Activated naive CD4-positive, alpha-beta T cell (primary cell): Measurements from ENCODE around the gene EFNA1.
A peak's percentile ranks its signal among the peaks of the same experiment; 100 is the strongest.
"Not testable (repeated sequence)": the region's sequence is repeated elsewhere in the genome, so short reads cannot be mapped to it uniquely, and the experiment has no call there.

ENCODE experiments used
- DNase-seq, 4 experiments: peaks; one replicate each; lab custom pipeline; 2025; lab: John Stamatoyannopoulos, UW

The EFNA1 gene

DNA sequence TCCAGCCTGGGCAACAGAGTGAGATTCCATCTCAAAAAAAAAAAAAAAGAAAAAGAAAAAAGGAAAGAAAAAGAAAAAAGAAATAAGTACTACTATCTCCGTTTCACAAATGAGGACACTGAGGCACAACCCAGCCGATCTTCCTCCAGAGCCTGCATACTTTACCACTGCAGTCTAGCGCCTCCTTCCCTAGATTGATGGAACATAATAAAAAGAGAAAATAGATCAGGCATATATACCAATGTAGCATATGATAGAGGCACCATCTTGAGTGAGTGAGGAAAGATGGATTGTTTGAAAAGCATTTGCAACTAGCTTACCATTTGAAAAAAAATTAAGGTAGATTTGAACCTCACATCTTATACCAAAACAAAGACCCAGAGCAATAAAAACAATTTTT lies 17.8 kb downstream of the EFNA1 start:
- DNase-seq: no peak

- DNase-seq: not testable (repeated sequence)
Observed at GRCh38 chr1:155155996-155156643, 28.4 kb downstream of the EFNA1 start.

DNA sequence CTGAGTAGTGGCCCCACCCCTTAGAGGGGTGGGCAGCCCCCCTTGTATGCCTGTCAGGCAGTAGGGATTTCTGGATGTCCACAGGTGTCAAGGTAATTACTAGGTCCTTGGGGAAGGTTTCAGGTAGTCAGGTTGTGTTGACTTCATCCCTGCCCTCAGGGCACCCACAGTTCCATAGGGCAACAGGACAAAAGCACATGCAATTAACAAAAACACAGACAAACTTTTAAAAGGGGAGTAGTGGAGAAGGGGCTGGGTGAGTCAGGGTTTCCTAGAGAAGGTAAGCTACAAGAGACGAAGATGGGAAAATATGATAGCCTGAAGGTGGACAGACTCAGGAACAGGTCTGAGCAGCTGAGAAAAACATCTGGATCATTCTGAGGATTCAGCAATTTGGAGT lies 31.3 kb downstream of the EFNA1 start:
- DNase-seq: no peak

DNA sequence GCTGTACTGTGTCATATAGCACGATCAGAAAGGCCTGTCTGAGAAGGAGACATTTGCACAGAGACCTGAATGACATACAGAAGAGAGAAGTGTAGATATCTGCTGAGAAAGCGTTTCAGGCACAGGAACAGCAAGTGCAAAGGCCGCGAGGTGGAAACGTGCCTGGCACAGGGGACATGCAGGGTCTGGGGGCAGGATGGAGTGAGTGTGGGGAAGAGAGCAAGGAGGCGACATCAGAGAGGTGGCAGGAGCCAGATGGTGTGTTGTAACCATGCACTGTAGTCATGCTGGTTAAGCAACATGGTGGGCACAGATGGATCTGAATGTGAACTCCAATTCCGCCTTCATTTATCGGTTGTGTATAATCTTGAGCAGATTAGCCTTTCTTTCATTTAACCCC lies 32.5 kb downstream of the EFNA1 start:
- no peak for DNase-seq

DNA sequence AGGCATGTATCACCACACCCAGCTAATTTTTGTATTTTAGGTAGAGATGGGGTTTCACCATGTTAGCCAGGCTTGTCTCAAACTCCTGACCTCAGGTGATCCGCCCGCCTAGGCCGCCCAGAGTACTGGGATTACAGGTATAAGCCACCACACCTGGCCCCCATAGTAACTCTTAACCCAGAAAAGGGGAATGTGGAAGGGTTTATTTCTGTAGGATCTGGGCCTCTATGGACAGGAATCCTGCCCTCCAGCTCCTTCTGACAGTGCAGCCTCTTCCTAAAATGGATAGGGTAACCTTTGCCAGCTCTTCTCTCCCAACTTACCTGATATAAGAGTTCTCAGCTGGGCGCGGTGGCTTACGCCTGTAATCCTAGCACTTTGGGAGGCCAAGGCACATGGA lies 35.0 kb downstream of the EFNA1 start:
- DNase-seq: not testable (repeated sequence)

DNA sequence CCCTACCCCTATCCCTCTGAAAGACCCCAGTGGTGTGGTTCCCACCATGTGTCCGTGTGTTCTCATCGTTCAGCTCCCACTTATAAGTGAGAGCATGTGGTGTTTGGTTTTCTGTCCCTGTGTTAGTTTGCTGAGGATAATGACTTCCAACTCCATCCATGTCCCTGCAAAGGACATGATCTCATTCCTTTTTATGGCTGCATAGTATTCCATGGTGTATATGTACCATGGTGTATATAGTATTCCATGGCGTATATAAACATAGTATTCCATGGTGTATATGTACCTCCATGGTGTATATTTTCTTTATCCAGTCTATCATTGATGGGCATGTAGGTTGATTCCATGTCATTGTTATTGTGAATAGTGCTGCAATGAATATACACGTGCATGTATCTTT lies 36.1 kb downstream of the EFNA1 start:
- not testable (repeated sequence) for DNase-seq

DNA sequence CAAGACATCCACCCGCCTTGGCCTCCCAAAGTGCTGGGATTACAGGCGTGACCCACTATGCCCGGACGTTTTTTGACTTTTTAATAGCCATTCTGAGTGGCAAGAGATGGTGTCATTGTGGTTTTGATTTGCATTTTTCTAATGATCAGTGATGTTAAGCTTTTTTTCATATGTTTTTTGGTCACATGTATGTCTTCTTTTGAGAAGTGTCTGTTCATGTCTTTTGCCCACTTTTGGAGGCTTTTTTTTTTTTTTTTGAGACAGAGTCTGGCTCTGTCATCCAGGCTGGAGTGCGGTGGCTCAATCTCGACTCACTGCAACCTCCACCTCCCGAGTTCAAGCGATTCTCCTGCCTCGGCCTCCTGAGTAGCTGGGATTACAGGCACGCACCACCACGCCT lies 36.9 kb downstream of the EFNA1 start:
- not testable (repeated sequence) for DNase-seq

DNA sequence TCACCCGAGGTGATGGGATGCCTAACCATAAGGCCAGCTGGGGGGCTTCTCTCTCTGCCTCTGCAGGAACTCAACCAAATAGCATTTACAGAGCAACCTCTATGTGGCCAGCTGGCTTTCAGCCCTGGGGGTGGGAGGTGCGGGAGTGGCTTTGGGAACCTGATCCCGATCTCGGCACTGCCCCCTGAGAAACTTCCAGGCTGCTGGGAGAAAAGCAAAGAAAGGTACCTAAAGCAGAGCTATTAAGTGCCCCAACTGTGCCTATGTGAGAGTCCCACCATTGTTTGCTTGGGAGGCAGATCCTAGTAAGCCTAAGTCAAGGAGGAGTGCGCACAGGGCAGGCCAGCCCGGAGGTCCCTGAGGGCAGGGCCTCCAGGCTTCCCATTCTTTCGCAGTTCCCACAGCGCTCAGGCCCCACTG lies 38.4 kb downstream of the EFNA1 start:
- no peak for DNase-seq

DNA sequence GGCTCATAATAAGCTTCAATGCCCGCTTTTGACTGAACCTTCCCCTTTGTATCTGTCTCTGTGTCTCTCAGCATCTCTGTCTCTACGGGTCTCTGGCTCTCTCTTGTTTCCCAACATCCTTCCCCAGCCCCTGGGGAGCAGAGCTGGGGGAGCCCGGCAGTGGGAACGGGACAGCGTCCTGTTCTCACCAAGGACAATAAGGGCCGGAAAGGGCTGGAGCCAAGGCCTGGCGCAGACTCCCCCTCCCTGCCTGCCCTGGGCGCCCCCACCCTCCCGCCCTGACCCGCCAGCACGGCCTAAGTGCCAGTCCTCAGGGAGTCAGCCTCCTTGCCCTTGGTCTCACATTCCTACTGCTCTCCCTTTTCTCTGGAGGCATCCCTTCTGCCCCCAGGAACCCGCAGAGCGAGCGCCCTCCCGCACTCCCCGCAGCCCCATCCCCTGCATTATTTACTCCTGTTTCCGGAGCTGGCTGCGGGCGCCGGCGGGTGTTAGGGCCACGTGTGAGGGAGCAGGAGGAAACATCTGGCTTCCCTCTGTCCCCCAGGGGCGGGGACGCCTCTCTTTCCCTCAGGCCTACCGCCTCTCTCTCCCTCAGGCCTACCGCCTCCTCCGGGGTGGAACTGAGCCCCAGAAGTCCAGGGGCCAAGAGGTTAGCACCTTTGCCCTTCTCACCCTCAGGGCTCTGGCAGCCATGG lies 38.9 kb downstream of the EFNA1 start:
- no peak for DNase-seq

DNA sequence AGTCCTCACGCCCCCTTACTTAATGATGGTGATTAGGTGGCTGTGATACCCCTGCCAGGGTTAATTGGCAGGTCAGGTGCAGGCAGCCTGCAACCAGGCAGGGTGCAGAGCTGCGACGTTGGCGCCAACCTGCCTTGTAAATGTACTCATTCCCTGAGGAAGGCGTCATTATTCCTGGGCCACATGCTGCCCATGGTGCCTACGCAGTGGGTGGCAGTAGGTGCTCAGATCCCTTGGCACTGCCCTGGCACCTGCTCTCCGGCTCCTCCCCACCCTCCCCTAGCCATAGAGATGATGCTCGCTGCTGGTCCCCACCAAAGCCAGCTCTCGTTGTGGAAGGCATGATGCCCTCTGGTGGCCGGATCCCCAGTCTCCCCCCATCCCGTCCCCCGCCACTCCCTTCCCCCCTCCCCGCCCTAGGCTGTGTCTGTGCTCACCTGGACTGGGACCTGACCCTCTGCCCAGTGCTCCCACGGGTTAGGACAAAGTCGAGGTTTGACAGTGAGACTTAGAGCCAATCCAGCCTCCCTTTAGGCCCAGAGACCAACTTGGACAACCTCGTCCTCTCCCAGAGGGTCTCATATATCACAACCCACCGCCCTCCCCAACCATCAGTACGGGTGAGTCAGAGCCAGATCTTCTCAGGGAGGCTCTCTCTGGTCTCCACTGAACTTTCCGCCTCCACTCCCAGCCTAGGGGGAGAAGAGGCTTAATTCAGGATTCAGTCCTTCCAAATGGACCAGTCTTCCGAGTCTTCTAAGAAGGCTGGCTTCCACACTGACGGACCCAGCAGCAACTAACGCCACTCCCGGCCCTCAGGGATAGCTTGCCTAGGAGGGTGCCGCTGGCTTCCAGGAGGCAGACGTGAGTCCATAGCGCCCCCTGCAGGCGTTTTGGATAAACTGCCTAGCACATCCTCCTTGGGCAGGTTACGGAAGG lies 39.8 kb downstream of the EFNA1 start:
- DNase-seq: peak; percentile 52 to 84 (median 81)

GRCh38 chr1:155168105-155168445 lies 40.4 kb downstream of the EFNA1 start:
- not testable (repeated sequence) for DNase-seq

- DNase-seq: no peak
Observed at GRCh38 chr1:155168456-155169210, 41.0 kb downstream of the EFNA1 start.

DNA sequence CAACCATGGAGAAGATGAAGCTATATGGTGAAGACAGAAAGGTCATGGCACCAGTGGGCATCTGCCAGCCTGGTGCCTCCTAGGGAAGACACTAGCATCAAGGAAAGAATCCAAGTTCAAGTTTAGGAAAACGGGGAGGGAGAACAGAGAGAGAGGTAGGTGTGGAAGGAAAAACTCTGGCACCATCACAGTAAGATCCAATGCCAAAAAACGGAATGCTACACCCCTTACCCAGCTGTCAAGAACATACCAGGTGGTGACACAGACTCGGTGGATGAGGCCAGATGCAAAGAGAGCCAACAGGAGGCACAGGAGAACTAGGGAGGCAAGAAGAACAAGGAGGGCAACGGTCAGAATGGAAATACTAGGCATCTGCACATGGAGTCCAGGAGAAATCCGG lies 41.9 kb downstream of the EFNA1 start:
- no peak for DNase-seq

GRCh38 chr1:155170101-155170785 lies 42.6 kb downstream of the EFNA1 start:
- no peak for DNase-seq

DNA sequence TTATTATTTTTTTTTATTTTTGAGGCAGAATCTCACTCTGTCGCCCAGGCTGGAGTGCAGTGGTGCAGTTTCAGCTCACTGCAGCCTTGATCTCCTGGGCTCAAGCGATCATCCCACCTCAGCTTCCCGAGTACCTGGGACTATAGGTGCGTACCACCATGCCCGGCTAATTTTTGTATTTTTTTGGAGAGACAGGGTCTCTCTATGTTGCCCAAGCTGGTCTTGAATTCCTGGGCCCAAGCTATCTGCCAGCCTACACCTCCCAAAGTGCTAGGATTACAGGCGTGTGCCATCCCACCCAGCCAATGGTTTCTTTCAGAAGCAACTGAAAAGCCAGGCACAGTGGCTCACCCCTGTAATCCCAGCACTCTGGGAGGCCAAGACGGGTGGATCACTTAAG lies 43.1 kb downstream of the EFNA1 start:
- no peak for DNase-seq

- no peak for DNase-seq
Observed at GRCh38 chr1:155171836-155172731, 44.4 kb downstream of the EFNA1 start.

DNA sequence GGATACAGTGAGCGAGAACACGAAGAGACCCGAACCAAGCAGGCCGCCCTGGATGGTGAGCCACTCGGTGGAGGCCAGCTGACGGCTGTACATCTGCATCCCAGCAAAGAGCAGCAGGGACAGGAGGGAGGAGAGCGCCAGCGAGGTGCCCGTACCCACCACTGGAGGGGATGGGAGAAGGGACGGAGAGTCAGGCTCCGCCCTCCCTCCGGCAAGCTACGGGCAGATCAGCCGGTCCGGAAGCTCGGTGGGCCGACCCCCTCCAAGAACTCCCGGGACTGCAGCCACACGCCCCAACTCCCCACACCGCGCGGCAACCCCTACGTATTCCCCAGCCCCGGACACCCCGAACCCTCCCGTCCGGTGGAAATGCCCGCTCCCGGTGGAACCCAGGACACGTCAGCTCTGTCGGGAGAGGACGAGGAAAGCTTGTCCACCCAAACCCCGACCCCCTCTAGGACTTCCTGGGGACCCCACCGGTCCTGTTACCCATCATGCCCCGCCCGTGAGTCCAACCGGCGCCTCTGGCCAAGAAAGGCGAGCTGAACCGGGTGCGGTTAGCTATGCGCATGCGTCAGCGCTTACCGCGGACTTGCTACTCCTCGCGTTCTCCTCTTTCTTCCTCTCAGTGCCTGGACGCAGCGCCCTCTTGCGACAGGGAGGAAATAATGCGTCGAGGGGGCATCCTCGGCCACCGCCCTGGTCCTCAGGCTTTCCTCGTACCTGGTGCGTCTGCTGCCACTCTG lies 45.2 kb downstream of the EFNA1 start, which contains the start of gene KRTCAP2:
KRTCAP2 (minus strand) TSS at position 573 of the 746 bp plus-strand sequence; CDS start at position 493, 80 bp downstream.
- peak; percentile 86 to 90 (median 87) for DNase-seq

GRCh38 chr1:155173478-155174323 lies 46.0 kb downstream of the EFNA1 start, which contains the start of gene TRIM46:
TSS of gene TRIM46 (plus strand) at chr1:155173849. CDS start at chr1:155173967, 118 bp downstream.
- peak in 3 of 4 experiments; percentile 22 to 39 (median 26) for DNase-seq
